ENCODE results near the gene DUS2.
"Not testable (repeated sequence)": the region's sequence is repeated elsewhere in the genome, so short reads cannot be mapped to it uniquely, and the experiment has no call there.

DUS2 gene

GRCh38 chr16:68078701-68079375 is 55.8 kb downstream of the DUS2 start:
- DNase-seq, result peak; percentile 33

DNA sequence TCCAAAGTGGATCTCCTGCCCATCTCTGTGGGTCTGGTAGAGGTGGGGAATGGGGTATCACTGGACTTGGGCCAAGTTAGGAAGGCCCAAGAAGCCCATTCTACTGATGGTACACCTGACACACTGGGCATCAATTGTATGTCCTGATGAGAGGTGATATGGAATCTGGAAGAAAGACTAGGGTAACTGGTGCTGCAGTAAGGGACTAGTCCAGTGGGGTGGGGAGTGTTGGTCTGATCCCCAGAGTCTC is 56.2 kb downstream of the DUS2 start:
- no peak for DNase-seq

DNA sequence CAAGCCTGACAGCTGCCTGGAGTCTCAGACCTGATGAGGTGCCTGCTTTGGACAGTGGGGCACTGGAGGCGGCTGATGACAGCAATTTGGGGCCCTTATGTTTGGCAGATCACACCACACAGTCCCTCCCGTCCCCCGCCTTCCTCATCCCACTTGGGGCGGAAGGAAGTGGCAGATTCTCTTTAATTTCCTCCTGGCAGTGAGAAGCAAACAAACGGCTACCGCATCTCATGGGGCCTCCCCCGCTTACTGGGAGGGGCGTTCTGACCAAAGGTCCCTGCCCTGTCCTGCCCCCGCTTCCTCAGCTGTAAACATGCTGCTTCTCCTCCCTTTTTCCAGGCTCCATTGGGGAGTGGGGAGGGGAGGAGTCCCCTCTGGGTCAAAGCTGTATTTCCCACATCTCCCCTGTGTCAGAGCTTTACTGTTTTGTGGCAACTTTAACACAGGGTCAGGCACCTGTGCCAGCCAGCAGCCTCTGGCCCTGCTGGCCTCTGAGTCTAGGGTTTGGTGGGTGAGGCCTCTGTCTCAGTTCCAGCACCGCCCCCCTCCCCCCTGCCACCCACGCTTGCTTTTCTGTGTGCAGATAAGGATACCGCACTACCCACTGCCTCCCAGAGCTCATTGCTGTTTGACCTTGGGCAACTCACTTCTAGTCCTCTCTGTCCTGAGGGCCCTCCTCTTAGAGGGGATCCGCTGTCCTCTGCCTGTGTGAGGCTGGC is 56.7 kb downstream of the DUS2 start:
- DNase-seq, result peak; percentile 68

- no peak for DNase-seq
Measured at GRCh38 chr16:68081861-68082628, 59.0 kb downstream of the DUS2 start.

DNA sequence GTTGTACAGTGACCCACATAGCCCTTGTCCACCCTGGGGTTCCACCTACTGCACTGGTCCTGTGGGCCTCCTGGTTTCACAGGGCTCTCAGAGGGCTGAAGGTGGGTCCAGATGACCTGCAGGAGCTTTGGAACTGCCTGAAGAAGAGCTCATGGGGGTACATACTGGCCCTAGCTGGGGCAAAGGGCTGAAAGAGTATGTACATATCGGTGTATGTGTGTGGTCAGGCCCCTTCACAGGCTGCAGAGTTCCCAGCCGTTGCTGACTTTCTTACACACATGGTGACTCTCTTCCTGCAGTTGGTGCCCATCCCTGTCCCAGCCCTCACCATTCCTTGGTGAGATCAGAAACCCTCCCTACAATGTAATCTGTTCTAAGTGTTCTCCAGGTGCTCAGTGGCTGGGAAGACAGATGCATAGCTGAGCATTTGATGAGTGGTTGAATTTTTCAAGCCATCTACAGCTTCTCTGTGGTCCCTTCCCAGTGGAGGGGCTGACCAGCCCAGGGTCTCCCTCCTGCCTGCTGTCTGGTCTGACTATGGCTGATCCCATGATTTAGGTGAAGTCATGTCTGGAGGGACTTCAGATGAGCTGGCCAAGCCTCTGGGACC is 59.6 kb downstream of the DUS2 start:
- DNase-seq, result peak; percentile 12

- DNase-seq, result no peak
Measured at GRCh38 chr16:68083239-68083781, 60.2 kb downstream of the DUS2 start.

GRCh38 chr16:68083861-68084503 is 60.9 kb downstream of the DUS2 start:
- peak; percentile 14 for DNase-seq

GRCh38 chr16:68084504-68085258 is 61.6 kb downstream of the DUS2 start:
- peak; percentile 82 for DNase-seq

DNA sequence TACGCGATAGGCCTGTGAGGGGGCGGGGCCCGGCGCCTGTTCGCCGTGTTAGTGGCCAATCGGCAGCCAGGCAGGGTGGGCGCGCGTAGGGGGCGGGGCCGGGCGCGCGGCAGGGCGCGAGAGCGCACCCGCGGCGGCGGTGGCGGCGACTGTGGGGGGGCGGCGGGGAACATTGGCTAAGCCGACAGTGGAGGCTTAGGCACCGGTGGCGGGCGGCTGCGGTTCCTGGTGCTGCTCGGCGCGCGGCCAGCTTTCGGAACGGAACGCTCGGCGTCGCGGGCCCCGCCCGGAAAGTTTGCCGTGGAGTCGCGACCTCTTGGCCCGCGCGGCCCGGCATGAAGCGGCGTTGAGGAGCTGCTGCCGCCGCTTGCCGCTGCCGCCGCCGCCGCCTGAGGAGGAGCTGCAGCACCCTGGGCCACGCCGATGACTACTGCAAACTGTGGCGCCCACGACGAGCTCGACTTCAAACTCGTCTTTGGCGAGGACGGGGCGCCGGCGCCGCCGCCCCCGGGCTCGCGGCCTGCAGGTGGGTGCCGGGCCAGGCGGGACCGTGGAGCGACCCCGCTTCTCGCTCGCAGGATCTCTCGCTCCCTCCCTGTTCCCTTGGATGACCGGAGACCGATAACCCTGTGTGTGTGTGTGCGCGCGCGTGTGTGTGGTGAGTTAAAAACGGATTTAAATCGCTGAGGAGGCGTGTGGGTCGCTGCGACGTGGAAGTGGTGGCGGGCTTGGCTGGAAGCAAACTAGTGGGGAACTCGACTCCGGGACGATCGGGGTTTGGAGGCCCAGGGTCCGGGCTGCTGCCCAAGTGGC is 62.4 kb downstream of the DUS2 start, which contains the start of gene NFATC3:
TSS of gene NFATC3 (plus strand) at position 112 of the 813 bp plus-strand sequence. CDS start at position 424, 312 bp downstream.
- DNase-seq, result peak; percentile 99

- no peak for DNase-seq
Measured at GRCh38 chr16:68086336-68086841, 63.3 kb downstream of the DUS2 start.

- DNase-seq, result no peak
Measured at GRCh38 chr16:68086860-68087268, 63.8 kb downstream of the DUS2 start.

DNA sequence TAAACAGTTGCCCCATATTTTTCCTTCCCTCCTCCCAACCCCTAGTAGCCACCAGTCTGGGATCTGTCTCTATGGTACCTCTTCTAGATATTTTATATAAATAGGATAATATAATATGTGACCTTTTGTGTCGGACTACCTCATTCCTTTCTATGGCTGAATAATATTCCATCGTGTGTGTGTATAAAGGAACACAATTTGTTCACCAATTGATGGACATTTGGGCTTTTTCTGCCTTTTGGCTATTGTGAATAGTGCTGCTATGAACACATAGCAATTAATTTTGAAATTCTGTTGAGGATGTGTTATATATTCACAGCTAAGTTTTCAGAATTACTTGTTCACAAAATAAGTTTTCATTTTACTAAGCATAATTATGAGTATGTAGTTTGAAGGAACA is 64.6 kb downstream of the DUS2 start:
- no peak for DNase-seq

DNA sequence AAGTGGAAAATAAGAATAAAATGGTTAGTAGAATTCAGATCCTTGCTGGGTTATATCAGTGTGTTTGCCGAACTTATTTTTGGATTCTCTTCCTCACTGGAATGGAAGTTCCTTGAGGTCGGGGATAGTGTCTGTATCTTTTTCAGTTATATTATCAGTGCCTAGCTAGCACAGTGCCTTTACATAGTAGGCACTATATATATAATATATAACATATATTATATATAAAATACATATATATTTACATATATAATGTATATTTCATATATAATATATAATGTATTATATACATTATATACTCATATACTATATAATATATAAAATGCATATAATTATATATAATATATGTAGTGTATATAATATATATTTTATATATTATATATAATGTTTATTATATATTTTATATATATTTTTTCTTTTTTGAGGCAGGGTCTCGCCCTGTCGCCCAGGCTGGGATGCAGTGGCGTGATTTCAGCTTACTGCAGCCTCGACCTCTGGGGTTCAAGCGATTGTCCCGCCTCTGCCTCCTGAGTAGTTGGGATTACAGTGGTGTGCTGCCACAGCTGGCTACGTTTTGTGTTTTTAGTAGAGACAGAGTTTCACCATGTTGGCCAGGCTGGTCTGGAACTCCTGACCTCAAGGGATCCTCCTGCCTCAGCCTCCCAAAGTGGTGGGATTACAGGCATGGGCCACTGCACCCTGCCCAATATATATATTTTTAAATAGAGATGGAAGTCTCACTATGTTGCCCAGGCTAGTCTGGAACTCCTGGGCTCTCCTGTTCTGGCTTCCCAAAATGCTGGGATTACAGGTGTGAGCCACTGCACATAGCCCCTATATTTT is 65.3 kb downstream of the DUS2 start:
- DNase-seq, result no peak

GRCh38 chr16:68089067-68089466 is 66.0 kb downstream of the DUS2 start:
- no peak for DNase-seq

DNA sequence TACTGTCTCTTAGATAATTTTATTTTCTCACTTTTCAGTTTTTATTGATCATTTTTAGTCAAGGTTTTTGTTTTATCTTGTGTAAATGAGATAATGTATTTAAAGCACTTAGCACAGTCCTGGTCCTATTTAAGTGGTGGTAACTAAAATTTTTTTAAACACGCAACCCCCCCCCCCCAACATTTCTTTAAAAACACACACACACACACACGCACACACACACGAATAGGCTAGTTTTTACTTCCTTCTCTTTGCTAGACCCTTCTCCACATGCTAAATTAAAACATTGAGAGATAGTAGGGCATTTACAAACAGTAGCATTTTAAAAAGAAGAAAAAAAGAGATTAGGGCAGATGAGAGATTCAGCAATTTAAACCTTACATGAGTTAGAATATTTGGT is 67.0 kb downstream of the DUS2 start:
- DNase-seq, result no peak

DNA sequence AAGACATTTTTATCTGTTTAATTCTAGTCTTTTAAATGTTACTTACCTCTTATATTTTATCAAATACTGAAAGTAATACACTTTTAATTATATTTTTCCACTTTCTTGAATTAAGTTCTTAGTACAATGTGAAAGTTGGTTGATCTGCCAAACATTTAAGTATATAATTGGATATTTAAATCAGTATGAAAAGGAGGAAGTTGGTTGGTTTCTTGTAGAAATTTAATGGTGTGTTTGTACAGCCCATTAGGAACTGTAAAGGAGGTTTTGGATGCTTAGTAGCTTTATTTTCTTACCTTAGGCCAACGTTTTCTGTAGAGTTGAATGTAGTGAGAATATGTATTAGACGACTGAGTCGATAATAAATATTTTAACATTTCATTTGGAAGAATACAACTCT is 67.4 kb downstream of the DUS2 start:
- no peak for DNase-seq

DNA sequence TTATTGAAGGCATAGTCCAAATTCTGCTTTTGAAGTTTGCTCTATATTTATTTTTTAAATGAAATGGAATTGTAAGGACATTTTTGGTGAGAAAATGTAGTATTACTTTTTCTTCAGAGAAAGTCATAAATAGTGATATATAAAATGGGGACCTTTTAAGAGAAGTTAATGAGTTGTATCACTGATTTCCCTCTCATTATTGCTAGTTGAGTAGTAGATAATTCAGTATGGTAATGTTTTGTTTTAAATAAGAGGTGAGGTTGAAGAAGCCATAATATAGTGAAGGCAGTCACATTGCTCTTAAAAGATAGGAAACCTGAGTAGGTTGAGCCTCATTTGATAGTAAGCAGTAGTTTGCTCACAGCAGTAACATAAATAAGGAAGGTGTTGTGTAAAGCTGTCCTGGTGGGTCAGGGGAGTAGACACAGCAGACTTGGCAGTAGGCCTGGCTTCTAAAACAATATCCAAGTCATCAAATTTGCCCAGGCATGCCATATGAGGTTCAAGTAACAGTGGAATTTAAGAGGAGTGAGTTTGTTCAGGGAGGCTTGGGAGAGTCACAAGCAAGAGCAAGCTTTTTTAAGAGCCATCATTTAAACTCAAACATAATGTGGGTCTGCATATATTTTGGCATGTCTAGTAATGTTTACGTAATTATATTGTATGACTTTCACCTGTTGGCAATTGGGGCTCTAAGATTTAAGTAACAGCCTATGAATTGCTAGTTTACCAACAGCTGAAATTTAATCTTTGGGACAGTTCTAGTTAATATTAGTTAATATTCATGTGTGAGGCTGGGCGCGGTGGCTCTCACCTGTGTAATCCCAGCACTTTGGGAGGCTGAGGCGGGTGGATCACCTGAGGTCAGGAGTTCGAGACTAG is 68.5 kb downstream of the DUS2 start:
- DNase-seq, result no peak

DNA sequence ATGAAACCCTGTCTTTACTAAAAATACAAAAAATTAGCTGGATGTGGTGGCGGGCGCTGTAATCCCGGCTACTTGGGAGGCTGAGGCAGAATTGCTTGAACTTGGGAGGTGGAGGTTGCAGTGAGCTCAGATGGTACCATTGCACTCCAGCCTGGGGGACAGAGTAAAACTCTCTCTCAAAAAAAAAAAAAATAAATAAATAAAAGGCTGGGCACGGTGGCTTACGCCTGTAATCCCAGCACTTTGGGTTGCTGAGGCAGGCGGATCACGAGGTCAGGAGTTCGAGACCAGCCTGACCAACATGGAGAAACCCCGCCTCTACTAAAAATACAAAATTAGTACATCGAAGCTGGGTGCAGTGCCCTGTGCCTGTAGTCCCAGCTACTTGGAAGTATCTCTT is 69.2 kb downstream of the DUS2 start:
- not testable (repeated sequence) for DNase-seq
